Caki2 (cell line): Measurements from ENCODE around the gene HUWE1. TPM values are rescaled to one million over a fixed set of nuclear protein-coding genes. Genes with fewer than 3 reads are reported as not detected.
A peak's percentile ranks its signal among the peaks of the same experiment; 100 is the strongest.
"Not testable (repeated sequence)": the region's sequence is repeated elsewhere in the genome, so short reads cannot be mapped to it uniquely, and the experiment has no call there.

Source experiments
- DNase-seq: peaks from one replicate; pipeline ENCODE4 v3.0.0-alpha.2; 2015; ENCODE audit warnings: low read depth
- in situ Hi-C: cut with HindIII; loops from 2 replicates; pipeline ENCODE4 v1.10.0; 2016; ENCODE audit warnings: low sequenced_read_pairs, low pct_unique_long_range_greater_than_20kb, mixed read lengths
- total RNA-seq: library from RNA; depleted of rRNA; stranded (reverse); fragments of >200 nt; shearing (Covaris generic); gene quantifications from 2 replicates; pipeline ENCODE4 v1.2.3, GENCODE V29; 2014; ENCODE audit warnings: low replicate concordance; rRNA removed

HUWE1 gene
- 28.6 and 44.3 TPM in 2 replicates for total RNA-seq

- peak; percentile 72 for DNase-seq
- in situ Hi-C loops: no loop called here
Measured at GRCh38 chrX:53686151-53686885, at the start of gene HUWE1. Gene HUWE1 (minus strand): TSS chrX:53686719. CDS start chrX:53654107, 32,612 bp downstream.

DNA sequence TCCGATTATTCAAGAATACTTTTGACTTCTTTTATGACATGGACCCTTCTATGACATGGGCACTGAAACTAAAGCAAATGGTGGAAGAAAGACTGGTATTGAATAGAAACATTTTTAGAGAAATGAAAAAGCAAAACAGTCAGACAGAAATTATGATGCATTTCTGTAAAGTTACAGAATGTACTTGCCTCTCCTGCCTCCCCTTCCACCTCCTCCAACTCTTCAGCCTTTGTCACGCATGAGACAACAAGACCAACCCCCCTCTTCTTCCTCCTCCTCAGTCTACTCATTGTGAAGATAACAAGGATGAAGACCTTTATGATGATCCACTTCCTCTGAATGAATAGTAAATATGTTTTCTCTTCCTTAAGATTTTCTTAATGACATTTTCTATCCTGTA is 46.3 kb upstream of the HUWE1 start:
- DNase-seq: no peak
- in situ Hi-C loops: no loop called here

DNA sequence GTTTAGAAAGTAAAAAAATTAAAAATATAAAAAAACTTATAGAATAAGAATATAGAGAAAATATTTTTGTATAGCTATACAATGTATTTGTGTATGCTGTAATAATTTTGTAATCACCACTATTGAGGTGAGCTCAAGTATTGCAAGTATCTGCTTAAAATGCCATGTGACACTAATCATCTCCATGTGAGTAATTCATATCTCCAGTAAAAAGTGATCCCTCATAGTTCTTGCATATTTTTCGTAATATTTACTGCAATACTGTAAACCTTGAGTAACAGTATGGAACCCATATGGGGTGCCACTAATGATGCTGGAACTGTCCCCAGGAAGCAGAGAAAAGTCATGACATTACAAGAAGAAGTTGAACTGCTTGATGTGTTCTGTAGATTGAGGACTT is 43.2 kb upstream of the HUWE1 start:
- in situ Hi-C loops: no loop called here
- DNase-seq: no peak

DNA sequence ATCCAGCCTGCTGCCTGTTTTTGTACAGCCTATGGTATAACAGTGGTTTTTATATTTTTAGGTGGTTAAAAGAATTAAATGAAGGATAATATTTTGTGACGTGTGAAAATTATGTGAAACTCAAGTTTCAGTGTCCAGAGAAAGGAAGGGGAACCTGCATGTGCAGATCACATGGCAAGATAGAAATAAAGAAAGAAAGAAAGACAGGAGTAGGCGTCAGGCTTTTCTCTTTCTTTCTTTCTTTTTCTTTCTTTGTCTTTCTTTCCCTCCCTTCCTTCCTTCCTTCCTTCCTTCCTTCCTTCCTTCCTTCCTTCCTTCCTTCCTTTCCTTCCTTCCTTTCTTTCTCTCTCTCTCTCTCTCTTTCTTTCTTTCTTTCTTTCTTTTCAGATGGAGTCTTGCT is 42.0 kb upstream of the HUWE1 start:
- in situ Hi-C loops: no loop called here
- DNase-seq: no peak

- in situ Hi-C loops: no loop called here
- DNase-seq: no peak
Measured at GRCh38 chrX:53724872-53725271, 38.4 kb upstream of the HUWE1 start.

DNA sequence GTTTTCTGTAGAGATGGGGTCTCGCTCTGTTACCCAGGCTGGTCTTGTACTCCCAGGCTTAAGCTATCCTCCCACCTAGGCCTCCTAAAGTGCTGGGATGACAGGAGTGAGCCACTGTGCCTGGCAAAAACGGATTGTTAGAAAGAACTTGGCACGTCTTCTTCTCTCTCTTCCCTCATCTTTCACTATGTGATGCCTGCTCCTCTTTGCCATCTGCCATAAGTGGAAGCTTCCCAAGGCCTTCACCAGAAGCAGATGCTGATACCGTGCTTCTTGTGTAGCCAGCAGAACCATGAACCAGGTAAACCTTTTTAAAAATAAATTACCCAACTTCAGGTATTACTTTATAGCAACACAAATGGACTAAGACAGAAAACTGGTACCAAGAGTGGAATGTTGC is 36.9 kb upstream of the HUWE1 start:
- in situ Hi-C loops: no loop called here
- DNase-seq: no peak

- in situ Hi-C loops, DNase-seq: not testable (repeated sequence)
Measured at GRCh38 chrX:53721610-53722009, 35.1 kb upstream of the HUWE1 start.

- in situ Hi-C loops, DNase-seq: not testable (repeated sequence)
Measured at GRCh38 chrX:53719666-53720065, 33.1 kb upstream of the HUWE1 start.

- no peak for DNase-seq
- in situ Hi-C loops: no loop called here
Measured at GRCh38 chrX:53718073-53718472, 31.6 kb upstream of the HUWE1 start.

- DNase-seq: no peak
- in situ Hi-C loops: no loop called here
Measured at GRCh38 chrX:53717205-53717604, 30.7 kb upstream of the HUWE1 start.

- in situ Hi-C loops: no loop called here
- DNase-seq: no peak
Measured at GRCh38 chrX:53716328-53717088, 30.0 kb upstream of the HUWE1 start.

GRCh38 chrX:53715346-53715924 is 28.9 kb upstream of the HUWE1 start:
- in situ Hi-C loops: no loop called here
- DNase-seq: peak; percentile 25

- peak; percentile 59 for DNase-seq
- in situ Hi-C loops: no loop called here
Measured at GRCh38 chrX:53714580-53715345, 28.2 kb upstream of the HUWE1 start.

GRCh38 chrX:53713987-53714579 is 27.6 kb upstream of the HUWE1 start:
- in situ Hi-C loops: no loop called here
- DNase-seq: no peak

DNA sequence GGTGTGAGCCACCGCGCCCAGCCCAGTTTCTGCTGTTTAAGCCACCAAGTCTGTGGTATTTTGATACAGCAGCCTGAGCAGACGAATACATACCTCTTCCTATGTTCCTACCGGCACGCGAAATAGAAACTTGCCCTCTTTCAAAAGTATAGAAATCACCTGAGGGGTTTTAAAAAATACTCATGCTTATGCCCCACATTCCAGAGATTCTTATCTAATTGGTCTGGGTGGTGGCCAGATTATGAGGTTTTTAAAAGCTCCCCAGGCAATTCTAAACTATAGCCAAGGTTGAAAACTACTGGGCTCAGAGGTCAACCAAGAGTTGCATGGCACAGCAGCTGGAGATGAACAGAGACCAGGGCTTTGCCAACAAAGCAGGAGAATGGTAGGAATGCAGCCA is 24.9 kb upstream of the HUWE1 start:
- in situ Hi-C loops: no loop called here
- DNase-seq: no peak

GRCh38 chrX:53704854-53705253 is 18.3 kb upstream of the HUWE1 start:
- in situ Hi-C loops: no loop called here
- no peak for DNase-seq

GRCh38 chrX:53704294-53704693 is 17.8 kb upstream of the HUWE1 start:
- in situ Hi-C loops: no loop called here
- no peak for DNase-seq

DNA sequence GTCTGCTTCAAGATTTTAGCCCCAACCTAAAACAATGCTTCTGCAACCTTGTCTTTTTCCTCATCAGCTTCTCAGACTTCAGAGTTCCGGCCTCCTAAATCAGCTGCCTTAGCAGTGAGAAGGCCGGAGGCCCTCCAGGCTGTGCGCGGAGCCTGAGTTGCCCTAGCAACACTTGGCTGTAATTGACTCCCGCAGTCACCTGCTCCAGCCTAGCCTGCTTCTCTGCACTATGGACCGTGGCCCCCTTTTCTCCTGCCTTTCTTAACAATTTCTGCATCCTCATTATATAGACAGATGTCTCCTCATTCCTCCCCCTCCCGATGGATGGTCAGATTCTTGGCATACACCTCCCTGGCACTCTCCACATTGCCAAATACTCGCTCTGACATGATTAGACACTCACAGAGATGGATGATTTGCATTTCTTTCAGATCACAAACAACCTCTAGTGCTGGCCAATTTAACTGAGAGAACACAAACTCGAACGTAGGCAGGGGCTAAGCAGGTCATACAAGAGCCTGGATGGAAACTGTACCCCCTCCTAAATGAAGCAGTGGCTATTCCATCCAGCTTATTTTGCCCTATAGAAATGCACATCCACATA is 9.5 kb upstream of the HUWE1 start:
- in situ Hi-C loops: no loop called here
- no peak for DNase-seq
